IPS-18c (cell line): Measurements from ENCODE around the gene BLOC1S4.
"Not testable (repeated sequence)": the region's sequence is repeated elsewhere in the genome, so short reads cannot be mapped to it uniquely, and the experiment has no call there.

Source experiments
- H3K4me3 ChIP-seq: 2 replicates; pipeline ENCODE4 v1.7.0; 2013; ENCODE audit warnings: low read depth, mild to moderate bottlenecking, low read length, moderate library complexity; ENCODE audit not compliant: insufficient read depth
- H3K9me3 ChIP-seq: one replicate; pipeline ENCODE4 v1.6.1; 2013; ENCODE audit warnings: mild to moderate bottlenecking, low read length, moderate library complexity; ENCODE audit not compliant: control insufficient read depth, insufficient read depth

BLOC1S4 gene

GRCh38 chr4:6749340-6750171 lies 33.6 kb downstream of the BLOC1S4 start:
- no peak overlapping the region for H3K4me3 ChIP-seq
- H3K9me3 ChIP-seq: peaks cover 2% of the 10 kb centered on the region

GRCh38 chr4:6750286-6751221 lies 34.6 kb downstream of the BLOC1S4 start:
- H3K9me3 ChIP-seq: peaks cover 2% of the 10 kb centered on the region
- H3K4me3 ChIP-seq: no peak overlapping the region; the same call in 1 of the 2 replicates

GRCh38 chr4:6751611-6752485 lies 35.9 kb downstream of the BLOC1S4 start:
- Histone ChIP-seq H3K4me3 (no peak overlapping the region), H3K9me3 (peaks cover 2% of the 10 kb centered on the region)

GRCh38 chr4:6752486-6752829 lies 36.5 kb downstream of the BLOC1S4 start:
- peaks cover 2% of the 10 kb centered on the region for H3K9me3 ChIP-seq
- no peak overlapping the region for H3K4me3 ChIP-seq

- Histone ChIP-seq H3K4me3 (no peak overlapping the region), H3K9me3 (peaks cover 2% of the 10 kb centered on the region)
Measured at GRCh38 chr4:6753103-6753560, 37.2 kb downstream of the BLOC1S4 start.

GRCh38 chr4:6753891-6754290 lies 37.9 kb downstream of the BLOC1S4 start:
- Histone ChIP-seq H3K9me3 (peaks cover 2% of the 10 kb centered on the region), H3K4me3 (no peak overlapping the region)

- no peak overlapping the region for H3K4me3 ChIP-seq
- peaks cover 2% of the 10 kb centered on the region for H3K9me3 ChIP-seq
Measured at GRCh38 chr4:6754481-6755087, 38.6 kb downstream of the BLOC1S4 start.

GRCh38 chr4:6755088-6755753 lies 39.2 kb downstream of the BLOC1S4 start:
- no peak overlapping the region for H3K4me3 ChIP-seq
- peaks cover under 1% of the 10 kb centered on the region for H3K9me3 ChIP-seq

- H3K9me3 ChIP-seq, H3K4me3 ChIP-seq: not testable (repeated sequence)
Measured at GRCh38 chr4:6756345-6756744, 40.4 kb downstream of the BLOC1S4 start.

GRCh38 chr4:6758728-6759127 lies 42.8 kb downstream of the BLOC1S4 start:
- no peaks in the 10 kb centered on the region for H3K9me3 ChIP-seq
- H3K4me3 ChIP-seq: no peak overlapping the region

GRCh38 chr4:6760865-6761264 lies 44.9 kb downstream of the BLOC1S4 start:
- Histone ChIP-seq H3K9me3 (no peaks in the 10 kb centered on the region), H3K4me3 (no peak overlapping the region)

GRCh38 chr4:6761649-6762615 lies 46.0 kb downstream of the BLOC1S4 start:
- H3K4me3 ChIP-seq: no peak overlapping the region
- H3K9me3 ChIP-seq: no peaks in the 10 kb centered on the region

- no peak overlapping the region for H3K4me3 ChIP-seq
- H3K9me3 ChIP-seq: no peaks in the 10 kb centered on the region
Measured at GRCh38 chr4:6763330-6763851, 47.4 kb downstream of the BLOC1S4 start.

GRCh38 chr4:6764976-6765620 lies 49.1 kb downstream of the BLOC1S4 start:
- Histone ChIP-seq H3K4me3 (no peak overlapping the region), H3K9me3 (no peaks in the 10 kb centered on the region)

- H3K4me3 ChIP-seq: no peak overlapping the region
- H3K9me3 ChIP-seq: no peaks in the 10 kb centered on the region
Measured at GRCh38 chr4:6765703-6766102, 49.7 kb downstream of the BLOC1S4 start.
